Body of pancreas (tissue), 4 donors: ENCODE measurements around the gene CRYGD. TPM values are rescaled to one million over a fixed set of nuclear protein-coding genes. Genes with fewer than 3 reads are reported as not detected.
"Not testable (repeated sequence)": the region's sequence is repeated elsewhere in the genome, so short reads cannot be mapped to it uniquely, and the experiment has no call there.

Source experiments
- ATAC-seq: fragments of 150-250 bp; one replicate; pipeline ENCODE4 v1.9.1; 2016
- DNase-seq, 4 donors: peaks; one replicate each; pipeline ENCODE4 v3.0.0-alpha.2; 2019
- H3K27ac ChIP-seq, 4 donors: fragments of 200-600 bp; sonication (generic); 1 replicate in 3 of 4; 2 replicates in 1 of 4; pipeline versions ENCODE4 v1.5.1 to v1.6.1; 2016 to 2019; ENCODE audit warnings: mild to moderate bottlenecking in 1 of 4, mixed read lengths in 1 of 4, moderate library complexity in 1 of 4
- H3K27me3 ChIP-seq, 2 donors: fragments of 200-600 bp; sonication (generic); one replicate each; pipeline ENCODE4 v1.6.0; 2016; ENCODE audit warnings: mild to moderate bottlenecking in 1 of 2
- H3K36me3 ChIP-seq, 2 donors: fragments of 200-600 bp; sonication (generic); replicated peaks in 1 of 2; 2 replicates each; pipeline ENCODE4 v1.5.1; 2016; ENCODE audit warnings: low read depth in 2 of 2; ENCODE audit not compliant: insufficient read depth in 1 of 2
- H3K4me1 ChIP-seq: fragments of 200-600 bp; sonication (generic); one replicate; pipeline ENCODE4 v1.6.0; 2016
- H3K4me3 ChIP-seq, 2 donors: fragments of 200-600 bp; sonication (generic); 1 replicate in 1 of 2; 2 replicates in 1 of 2; pipeline ENCODE4 v1.5.1; 2016 to 2019
- H3K9me3 ChIP-seq, 3 donors: fragments of 200-600 bp; sonication (generic); 1 replicate in 2 of 3; 2 replicates in 1 of 3; pipeline ENCODE4 v1.5.1; 2016
- POLR2A ChIP-seq, 3 donors: fragments of 450-650 bp; IDR thresholded peaks; one replicate each; pipeline ENCODE4 v1.6.1; 2016; ENCODE audit warnings: antibody characterized with exemption in 3 of 3, mild to moderate bottlenecking in 2 of 3
- WGBS, 2 donors: methylation state at CpG; one replicate each; pipeline ENCODE4 v1.1.5; 2017; 5-methylcytosine and 5-hydroxymethylcytosine counted together
- intact Hi-C: fragments of 100-400 bp; cut with DNase I; formaldehyde crosslinking; loops from one replicate; pipeline ENCODE4 v1.15.1; 2023
- total RNA-seq, 2 donors: library from RNA; depleted of rRNA; stranded (reverse); fragments of >200 nt; gene quantifications; one replicate each; pipeline ENCODE4 v1.1.0, GENCODE V29; 2016
- TF ChIP-seq, protein P1 (sequence below), 7 experiments: fragments of 450-650 bp in 4 of 7; fragments of 200-600 bp in 3 of 7; sonication (generic) in 3 of 7; IDR thresholded peaks; one replicate each; pipeline ENCODE4 v1.5.1; 2016 to 2019; ENCODE audit warnings: antibody characterized with exemption in 7 of 7

CRYGD gene
- total RNA-seq: not detected

DNA sequence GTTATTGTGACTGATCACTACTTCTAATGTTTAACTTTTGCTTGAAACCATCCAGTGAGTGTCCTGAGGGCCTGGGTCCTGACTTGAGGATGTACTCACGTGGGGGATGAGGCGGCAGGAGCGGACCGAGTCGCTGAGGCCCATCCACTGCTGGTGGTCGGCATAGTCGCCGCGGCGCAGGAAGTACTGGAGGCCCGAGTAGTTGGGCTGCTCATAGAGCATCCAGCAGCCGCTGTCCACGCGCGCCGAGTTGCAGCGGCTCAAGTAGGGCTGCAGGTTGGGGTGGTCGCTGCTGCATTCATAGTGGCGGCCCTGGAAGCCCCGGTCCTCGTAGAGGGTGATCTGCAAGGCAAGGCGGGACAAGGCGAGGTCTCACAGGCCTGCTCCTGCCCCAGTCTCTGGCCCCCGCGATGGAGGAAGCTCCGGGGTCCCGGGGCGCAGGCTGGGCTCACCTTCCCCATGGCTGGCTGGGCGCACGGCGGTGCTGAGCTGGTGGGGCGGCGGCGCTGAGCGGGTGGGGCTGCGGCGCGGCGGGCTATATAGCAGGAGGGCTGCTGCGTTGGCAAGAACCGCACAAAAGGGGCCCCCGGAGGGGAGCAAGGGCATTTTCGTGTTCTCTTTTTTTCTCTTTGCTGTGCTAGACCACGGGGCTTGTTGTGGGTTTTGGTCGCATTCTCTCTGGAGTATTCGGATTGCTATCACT lies at the start of gene CRYGD:
Gene CRYGD, minus strand, starts transcription at position 512 of the 703 bp plus-strand sequence. Its CDS starts 51 bp downstream, at position 461.
- H3K9me3 ChIP-seq, ATAC-seq, intact Hi-C loops, DNase-seq, H3K27ac ChIP-seq, H3K36me3 ChIP-seq, H3K4me3 ChIP-seq, H3K4me1 ChIP-seq, H3K27me3 ChIP-seq: not testable (repeated sequence)
- 24 to 28% methylated on average over 18 to 45 of the region's 46 CpGs for WGBS, 2 donors

DNA sequence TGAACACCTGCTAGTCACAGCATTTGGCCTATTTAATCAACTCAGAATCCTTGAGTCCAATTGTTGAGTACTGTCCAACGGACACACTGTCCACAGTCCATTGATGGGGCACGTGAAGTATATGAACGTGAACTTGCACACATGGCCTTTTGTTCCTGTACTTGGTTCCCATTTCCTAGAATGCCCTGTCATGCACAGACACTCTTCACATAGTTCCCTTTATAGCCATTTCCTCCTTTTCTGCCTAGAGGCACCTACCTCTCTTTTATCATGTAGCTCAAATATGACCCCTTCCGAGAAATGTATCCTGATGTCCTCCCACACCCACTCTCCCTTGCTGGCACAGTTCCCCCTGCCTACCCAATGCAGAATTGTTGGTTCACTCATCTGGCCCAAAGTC lies 47.8 kb upstream of the CRYGD start:
- H3K4me3 ChIP-seq: no peak overlapping the region
- no peak overlapping the region for H3K27ac ChIP-seq
- no peaks in the 10 kb centered on the region for H3K36me3 ChIP-seq
- H3K27me3 ChIP-seq: no peaks in the 10 kb centered on the region
- DNase-seq (peak in 1 of 4 donors; percentile 44), ATAC-seq (no peak)
- 51 to 77% methylated on average over 4 of the region's 4 CpGs for WGBS, 2 donors
- no peaks in the 10 kb centered on the region for H3K9me3 ChIP-seq
- no peak for TF ChIP-seq POLR2A (IDR thresholded peaks at IDR 0.05)
- TF ChIP-seq, protein P1, sequence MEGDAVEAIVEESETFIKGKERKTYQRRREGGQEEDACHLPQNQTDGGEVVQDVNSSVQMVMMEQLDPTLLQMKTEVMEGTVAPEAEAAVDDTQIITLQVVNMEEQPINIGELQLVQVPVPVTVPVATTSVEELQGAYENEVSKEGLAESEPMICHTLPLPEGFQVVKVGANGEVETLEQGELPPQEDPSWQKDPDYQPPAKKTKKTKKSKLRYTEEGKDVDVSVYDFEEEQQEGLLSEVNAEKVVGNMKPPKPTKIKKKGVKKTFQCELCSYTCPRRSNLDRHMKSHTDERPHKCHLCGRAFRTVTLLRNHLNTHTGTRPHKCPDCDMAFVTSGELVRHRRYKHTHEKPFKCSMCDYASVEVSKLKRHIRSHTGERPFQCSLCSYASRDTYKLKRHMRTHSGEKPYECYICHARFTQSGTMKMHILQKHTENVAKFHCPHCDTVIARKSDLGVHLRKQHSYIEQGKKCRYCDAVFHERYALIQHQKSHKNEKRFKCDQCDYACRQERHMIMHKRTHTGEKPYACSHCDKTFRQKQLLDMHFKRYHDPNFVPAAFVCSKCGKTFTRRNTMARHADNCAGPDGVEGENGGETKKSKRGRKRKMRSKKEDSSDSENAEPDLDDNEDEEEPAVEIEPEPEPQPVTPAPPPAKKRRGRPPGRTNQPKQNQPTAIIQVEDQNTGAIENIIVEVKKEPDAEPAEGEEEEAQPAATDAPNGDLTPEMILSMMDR (IDR thresholded peaks at IDR 0.05): no peak
- H3K4me1 ChIP-seq: no peaks in the 10 kb centered on the region
- intact Hi-C loops: no loop called here

DNA sequence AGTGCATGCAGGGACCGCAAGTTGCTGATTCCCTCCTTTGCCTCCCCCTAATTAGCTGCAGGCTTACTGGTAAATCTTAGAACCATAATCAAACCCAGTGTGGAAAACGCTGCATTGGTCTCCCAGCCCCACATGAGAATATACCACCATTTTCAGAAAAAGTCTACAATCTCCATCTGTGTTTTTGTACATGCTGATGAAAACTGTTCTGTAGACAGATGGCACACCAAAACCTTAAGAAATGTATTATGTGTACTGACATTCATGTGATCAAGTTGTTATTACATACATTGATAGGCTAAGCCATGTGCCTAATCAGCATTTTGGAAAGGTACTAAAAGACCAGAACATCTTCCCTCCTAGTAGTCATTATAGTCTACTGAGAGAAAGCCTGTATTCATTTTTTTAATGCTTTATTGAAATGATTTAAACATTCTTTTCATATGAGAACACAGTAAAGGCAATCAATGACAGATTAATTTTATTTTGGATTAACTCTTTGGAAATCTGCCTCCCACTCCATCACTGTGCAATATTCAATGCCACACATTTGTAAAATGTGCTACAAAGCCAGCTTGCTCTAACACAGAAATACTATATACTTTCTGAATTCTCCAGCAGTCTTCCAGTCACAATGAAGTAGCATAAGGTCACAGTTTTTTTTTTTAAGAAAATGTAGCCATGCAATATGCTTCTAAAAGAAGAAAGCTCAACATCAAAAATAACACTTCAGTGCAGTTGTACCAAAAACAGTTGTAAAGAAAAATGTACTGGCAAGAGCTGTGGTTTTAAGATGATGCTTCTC lies 40.8 kb upstream of the CRYGD start:
- TF ChIP-seq, protein P1 (IDR thresholded peaks at IDR 0.05): no peak
- no peak for TF ChIP-seq POLR2A (IDR thresholded peaks at IDR 0.05)
- H3K36me3 ChIP-seq: no peaks in the 10 kb centered on the region
- no peak overlapping the region for H3K4me3 ChIP-seq
- DNase-seq (no peak), ATAC-seq (no peak)
- intact Hi-C loops: no loop called here
- 70 to 87% methylated on average over 2 of the region's 2 CpGs for WGBS, 2 donors
- H3K27ac ChIP-seq: no peak overlapping the region
- H3K27me3 ChIP-seq: no peaks in the 10 kb centered on the region
- no peaks in the 10 kb centered on the region for H3K9me3 ChIP-seq
- H3K4me1 ChIP-seq: no peaks in the 10 kb centered on the region

GRCh38 chr2:208163489-208163888 lies 39.2 kb upstream of the CRYGD start, which contains the start of gene CRYGA:
Gene CRYGA, minus strand, starts transcription at chr2:208163589. Its CDS starts 33 bp downstream, at chr2:208163556.
- H3K27ac ChIP-seq: no peak within 1 kb of the TSS
- ATAC-seq (no peak), DNase-seq (no peak)
- H3K4me3 ChIP-seq: no peak within 1 kb of the TSS
- H3K36me3 ChIP-seq: no peaks in the 10 kb centered on the region
- no peaks in the 10 kb centered on the region for H3K27me3 ChIP-seq
- TF ChIP-seq, protein P1 (IDR thresholded peaks at IDR 0.05): no peak
- TF ChIP-seq POLR2A (IDR thresholded peaks at IDR 0.05): no peak
- no peaks in the 10 kb centered on the region for H3K9me3 ChIP-seq
- H3K4me1 ChIP-seq: no peaks in the 10 kb centered on the region
- WGBS, 2 donors: 58 to 62% methylated on average over 2 of the region's 2 CpGs
- intact Hi-C loops: no loop called here

- 62 to 72% methylated on average over 2 of the region's 2 CpGs for WGBS, 2 donors
- H3K4me1 ChIP-seq: no peaks in the 10 kb centered on the region
- intact Hi-C loops: no loop called here
- H3K27me3 ChIP-seq: no peaks in the 10 kb centered on the region
- ATAC-seq (no peak), DNase-seq (no peak)
- no peak overlapping the region for H3K4me3 ChIP-seq
- no peaks in the 10 kb centered on the region for H3K36me3 ChIP-seq
- no peaks in the 10 kb centered on the region for H3K9me3 ChIP-seq
- H3K27ac ChIP-seq: no peak overlapping the region
- TF ChIP-seq, protein P1 (IDR thresholded peaks at IDR 0.05): no peak
- no peak for TF ChIP-seq POLR2A (IDR thresholded peaks at IDR 0.05)
These were observed 32.1 kb upstream of the CRYGD start for GRCh38 chr2:208156439-208156838.
